Measurements from ENCODE around the gene OR10A6. TPM values are rescaled to one million over a fixed set of nuclear protein-coding genes. Genes with fewer than 3 reads are reported as not detected.
A peak's percentile ranks its signal among the peaks of the same experiment; 100 is the strongest.

OR10A6 gene
- total RNA-seq, 4 donors from 2014 or later, result not detected

DNA sequence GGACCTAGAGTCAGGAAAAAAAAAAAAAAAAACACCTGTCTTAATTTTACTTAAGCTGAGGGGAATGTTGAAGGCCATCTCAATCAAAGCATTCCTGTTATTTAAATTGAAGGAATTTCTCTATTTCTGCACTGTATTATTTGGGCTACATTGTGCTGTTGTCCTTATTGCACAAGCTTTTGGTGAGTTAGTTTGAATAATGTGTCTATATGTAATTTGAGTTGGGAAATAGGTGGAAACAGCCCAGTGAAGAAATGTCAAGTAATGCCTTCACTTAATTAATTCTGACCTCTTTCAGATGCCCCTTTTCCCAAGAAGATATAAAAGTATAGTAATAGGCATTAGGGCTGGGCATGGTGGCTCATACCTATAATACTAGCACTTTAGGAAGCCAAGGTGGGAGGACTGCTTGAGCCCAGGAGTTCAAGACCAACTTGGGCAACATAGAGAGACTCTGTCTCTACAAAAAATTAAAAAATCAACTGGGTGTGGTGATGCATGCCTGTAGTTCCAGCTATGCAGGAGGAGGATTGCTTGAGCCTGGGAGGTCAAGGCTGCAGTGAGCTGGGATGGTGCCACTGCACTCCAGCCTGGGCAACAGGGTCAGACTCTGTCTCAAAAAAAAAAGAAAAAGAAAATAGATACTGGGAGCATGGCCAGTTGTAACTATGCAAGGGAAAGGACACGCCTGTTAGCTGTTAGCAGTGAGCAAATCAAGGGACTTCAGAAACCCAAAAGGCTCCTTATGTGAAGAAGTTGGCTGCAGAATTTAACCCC is 34.9 kb downstream of the OR10A6 start:
- ATAC-seq (ENCODE audit: low FRiP score) (no peak), DNase-seq (ENCODE audit: low spot score) (no peak)
- TF ChIP-seq, protein P1, sequence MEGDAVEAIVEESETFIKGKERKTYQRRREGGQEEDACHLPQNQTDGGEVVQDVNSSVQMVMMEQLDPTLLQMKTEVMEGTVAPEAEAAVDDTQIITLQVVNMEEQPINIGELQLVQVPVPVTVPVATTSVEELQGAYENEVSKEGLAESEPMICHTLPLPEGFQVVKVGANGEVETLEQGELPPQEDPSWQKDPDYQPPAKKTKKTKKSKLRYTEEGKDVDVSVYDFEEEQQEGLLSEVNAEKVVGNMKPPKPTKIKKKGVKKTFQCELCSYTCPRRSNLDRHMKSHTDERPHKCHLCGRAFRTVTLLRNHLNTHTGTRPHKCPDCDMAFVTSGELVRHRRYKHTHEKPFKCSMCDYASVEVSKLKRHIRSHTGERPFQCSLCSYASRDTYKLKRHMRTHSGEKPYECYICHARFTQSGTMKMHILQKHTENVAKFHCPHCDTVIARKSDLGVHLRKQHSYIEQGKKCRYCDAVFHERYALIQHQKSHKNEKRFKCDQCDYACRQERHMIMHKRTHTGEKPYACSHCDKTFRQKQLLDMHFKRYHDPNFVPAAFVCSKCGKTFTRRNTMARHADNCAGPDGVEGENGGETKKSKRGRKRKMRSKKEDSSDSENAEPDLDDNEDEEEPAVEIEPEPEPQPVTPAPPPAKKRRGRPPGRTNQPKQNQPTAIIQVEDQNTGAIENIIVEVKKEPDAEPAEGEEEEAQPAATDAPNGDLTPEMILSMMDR (IDR thresholded peaks at IDR 0.05), result no peak

- DNase-seq (ENCODE audit: low spot score) (no peak), ATAC-seq (ENCODE audit: low FRiP score) (no peak)
- TF ChIP-seq, protein P1 (IDR thresholded peaks at IDR 0.05), result no peak
Measured at GRCh38 chr11:7894251-7894650, 36.8 kb downstream of the OR10A6 start.

DNA sequence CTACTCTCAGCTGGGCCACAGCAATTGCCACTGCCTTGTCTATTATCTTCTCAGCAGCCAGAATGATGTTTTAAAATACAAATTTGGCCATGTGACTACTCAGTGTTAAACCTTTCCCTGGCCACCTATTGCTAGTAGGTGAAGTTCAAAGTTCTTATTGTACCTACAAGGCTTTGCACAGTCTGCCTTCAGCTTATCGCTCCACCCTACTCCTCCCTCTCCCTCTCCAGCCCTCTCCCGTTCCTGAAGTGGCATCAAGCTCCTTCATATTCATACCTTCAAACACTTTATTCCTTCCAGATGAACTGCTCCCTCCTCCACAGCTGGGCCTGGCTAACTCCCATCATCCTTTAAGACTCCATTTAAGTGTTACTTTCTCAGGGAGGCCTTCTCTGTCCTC is 37.3 kb downstream of the OR10A6 start:
- ATAC-seq (ENCODE audit: low FRiP score) (no peak), DNase-seq (ENCODE audit: low spot score) (no peak)
- TF ChIP-seq, protein P1 (IDR thresholded peaks at IDR 0.05), result no peak

DNA sequence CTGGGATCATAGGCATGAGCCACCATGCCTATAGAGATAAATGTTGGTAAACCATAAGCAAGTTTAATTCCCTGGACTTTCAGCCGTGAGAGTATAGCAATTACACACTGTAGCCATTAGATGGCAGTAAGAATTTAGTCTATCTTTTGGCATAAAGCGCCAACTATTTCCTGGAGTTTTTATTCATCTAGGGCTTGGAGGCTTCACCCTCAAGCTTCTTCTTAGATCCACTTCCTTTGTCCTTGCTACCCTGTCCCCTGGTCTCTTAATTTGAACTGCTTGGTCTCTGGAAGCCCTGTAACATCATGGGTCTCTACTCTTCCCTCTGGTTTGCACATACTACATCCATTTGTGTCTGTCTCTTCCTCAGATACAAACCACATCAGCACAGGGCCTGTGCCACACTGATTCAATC is 38.2 kb downstream of the OR10A6 start:
- no peak for DNase-seq (ENCODE audit: low spot score)
- ATAC-seq (ENCODE audit: low FRiP score), result peak; percentile 82
- TF ChIP-seq, protein P1 (IDR thresholded peaks at IDR 0.05), result no peak

DNA sequence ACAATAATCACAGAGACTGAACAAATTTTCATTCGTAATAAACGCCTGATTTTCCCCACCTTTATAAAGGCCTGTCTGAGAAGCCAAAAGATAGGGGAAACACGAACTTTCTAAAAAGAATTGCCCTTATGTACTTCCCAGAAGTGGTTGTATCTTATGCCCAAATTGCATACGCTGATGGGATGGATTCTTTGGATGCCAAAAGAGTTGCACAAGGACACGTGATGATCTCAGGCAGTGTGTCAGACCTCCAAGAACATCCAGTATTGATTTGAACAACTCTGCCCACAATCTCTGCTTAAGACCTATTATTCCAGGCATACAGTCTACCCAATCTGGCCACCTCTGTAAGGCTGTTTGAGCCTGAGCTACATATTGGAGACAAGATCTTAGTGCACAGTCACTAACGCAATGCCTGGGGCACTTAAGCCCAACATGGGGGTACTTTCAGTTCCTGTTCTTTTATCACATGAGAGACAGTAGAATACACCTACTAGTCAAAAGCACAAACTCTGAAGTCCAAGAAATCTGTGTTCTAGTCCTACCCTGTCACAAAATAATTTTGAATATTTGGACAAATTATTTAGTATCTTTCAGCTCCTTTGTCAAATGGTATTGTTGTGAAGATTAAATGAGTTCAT is 38.9 kb downstream of the OR10A6 start:
- ATAC-seq (ENCODE audit: low FRiP score) (peak; percentile 55), DNase-seq (ENCODE audit: low spot score) (no peak)
- TF ChIP-seq, protein P1 (IDR thresholded peaks at IDR 0.05), result no peak

GRCh38 chr11:7890417-7891172 is 40.5 kb downstream of the OR10A6 start:
- TF ChIP-seq, protein P1 (IDR thresholded peaks at IDR 0.05), result no peak
- ATAC-seq (ENCODE audit: low FRiP score) (no peak), DNase-seq (ENCODE audit: low spot score) (no peak)

Measured in omental fat pad (tissue), 4 donors.